IgD-negative memory B cell (primary cell): Measurements from ENCODE around the gene PLCH2. TPM values are rescaled to one million over a fixed set of nuclear protein-coding genes. Genes with fewer than 3 reads are reported as not detected.

Experiments
- H3K27ac Mint-ChIP-seq, 3 donors: one replicate each; pipeline ENCODE4 v1.8.0; 2020 to 2022; ENCODE audit warnings: mild to moderate bottlenecking in 3 of 3, mixed read lengths in 3 of 3, moderate library complexity in 1 of 3
- H3K27me3 Mint-ChIP-seq: one replicate; pipeline ENCODE4 v1.8.0; 2021; ENCODE audit warnings: mixed read lengths
- H3K36me3 Mint-ChIP-seq: one replicate; pipeline ENCODE4 v1.8.0; 2020; ENCODE audit warnings: mild to moderate bottlenecking, mixed read lengths
- H3K4me1 Mint-ChIP-seq, 3 donors: one replicate each; pipeline ENCODE4 v1.8.0; 2020 to 2022; ENCODE audit warnings: mixed read lengths in 3 of 3, mild to moderate bottlenecking in 1 of 3
- H3K4me3 Mint-ChIP-seq, 4 donors: one replicate each; pipeline ENCODE4 v1.8.0; 2020 to 2022; ENCODE audit warnings: mild to moderate bottlenecking in 4 of 4, mixed read lengths in 4 of 4, moderate library complexity in 3 of 4
- H3K9me3 Mint-ChIP-seq, 3 donors: one replicate each; pipeline ENCODE4 v1.8.0; 2020 to 2021; ENCODE audit warnings: mixed read lengths in 3 of 3, mild to moderate bottlenecking in 1 of 3
- polyA plus RNA-seq: library from polyadenylated mRNA; unstranded; fragments of 300-500 nt; fragmentation: Illumina TruSeq; gene quantifications from one replicate; pipeline ENCODE4 v1.2.3, GENCODE V29; 2021

PLCH2 gene
- polyA plus RNA-seq, 1 donor from 2014 or later = 0.66 TPM

- H3K36me3 Mint-ChIP-seq = no peaks in the 10 kb centered on the region
- H3K27ac Mint-ChIP-seq = peak overlapping the region in 1 of 3 donors; percentile 47
- no peaks in the 10 kb centered on the region for H3K9me3 Mint-ChIP-seq
- no peaks in the 10 kb centered on the region for H3K27me3 Mint-ChIP-seq
- H3K4me3 Mint-ChIP-seq = peak overlapping the region in 1 of 4 donors; percentile 94
- peaks cover 13 to 24% (median 14%) of the 10 kb centered on the region in 3 donors for H3K4me1 Mint-ChIP-seq
Measured at GRCh38 chr1:2523191-2523890, 47.3 kb downstream of the PLCH2 start.

GRCh38 chr1:2523891-2524609 is 48.0 kb downstream of the PLCH2 start:
- peak overlapping the region; percentile 65 to 94 (median 85) for H3K4me3 Mint-ChIP-seq
- peaks cover 5% of the 10 kb centered on the region for H3K27me3 Mint-ChIP-seq
- H3K4me1 Mint-ChIP-seq = peaks cover 15 to 28% (median 17%) of the 10 kb centered on the region in 3 donors
- H3K36me3 Mint-ChIP-seq = no peaks in the 10 kb centered on the region
- no peaks in the 10 kb centered on the region for H3K9me3 Mint-ChIP-seq
- H3K27ac Mint-ChIP-seq = no peak overlapping the region

GRCh38 chr1:2525572-2525919 is 49.5 kb downstream of the PLCH2 start:
- peak overlapping the region; percentile 46 to 89 (median 83) for H3K27ac Mint-ChIP-seq
- H3K4me3 Mint-ChIP-seq = peak overlapping the region; percentile 88 to 99 (median 94)
- H3K9me3 Mint-ChIP-seq = no peaks in the 10 kb centered on the region
- H3K36me3 Mint-ChIP-seq = no peaks in the 10 kb centered on the region
- peaks cover 15 to 28% (median 17%) of the 10 kb centered on the region in 3 donors for H3K4me1 Mint-ChIP-seq
- peaks cover 6% of the 10 kb centered on the region for H3K27me3 Mint-ChIP-seq

- Mint-ChIP-seq H3K27ac (peak within 1 kb of the TSS; percentile 89 to 99 (median 95)), H3K9me3 (no peaks in the 10 kb centered on the region), H3K36me3 (no peaks in the 10 kb centered on the region), H3K27me3 (peaks cover 8% of the 10 kb centered on the region), H3K4me1 (peaks cover 16 to 28% (median 17%) of the 10 kb centered on the region in 3 donors), H3K4me3 (peak within 1 kb of the TSS; percentile 94 to 99 (median 97))
Measured at GRCh38 chr1:2525920-2526823, 50.1 kb downstream of the PLCH2 start, which contains the start of gene PANK4. TSS of gene PANK4 (minus strand) at chr1:2526596. CDS start at chr1:2526587, 9 bp downstream.

GRCh38 chr1:2526824-2527555 is 50.9 kb downstream of the PLCH2 start:
- H3K27ac Mint-ChIP-seq = peak overlapping the region; percentile 11 to 99 (median 89)
- no peaks in the 10 kb centered on the region for H3K36me3 Mint-ChIP-seq
- peaks cover 14% of the 10 kb centered on the region for H3K27me3 Mint-ChIP-seq
- H3K4me3 Mint-ChIP-seq = peak overlapping the region; percentile 3 to 99 (median 80)
- H3K9me3 Mint-ChIP-seq = no peaks in the 10 kb centered on the region
- peaks cover 16 to 28% (median 17%) of the 10 kb centered on the region in 3 donors for H3K4me1 Mint-ChIP-seq

GRCh38 chr1:2527556-2527860 is 51.4 kb downstream of the PLCH2 start:
- H3K36me3 Mint-ChIP-seq = no peaks in the 10 kb centered on the region
- H3K9me3 Mint-ChIP-seq = no peaks in the 10 kb centered on the region
- peak overlapping the region in 1 of 4 donors; percentile 94 for H3K4me3 Mint-ChIP-seq
- no peak overlapping the region for H3K27ac Mint-ChIP-seq
- peaks cover 15% of the 10 kb centered on the region for H3K27me3 Mint-ChIP-seq
- H3K4me1 Mint-ChIP-seq = peaks cover 16 to 28% (median 17%) of the 10 kb centered on the region in 3 donors

GRCh38 chr1:2528016-2528415 is 51.9 kb downstream of the PLCH2 start:
- peaks cover 16 to 24% (median 17%) of the 10 kb centered on the region in 3 donors for H3K4me1 Mint-ChIP-seq
- no peak overlapping the region for H3K27ac Mint-ChIP-seq
- H3K36me3 Mint-ChIP-seq = no peaks in the 10 kb centered on the region
- H3K27me3 Mint-ChIP-seq = peaks cover 15% of the 10 kb centered on the region
- H3K9me3 Mint-ChIP-seq = no peaks in the 10 kb centered on the region
- H3K4me3 Mint-ChIP-seq = peak overlapping the region in 1 of 4 donors; percentile 94

- Mint-ChIP-seq H3K4me3 (peak overlapping the region; percentile 79 to 93 (median 86)), H3K27ac (peak overlapping the region in 1 of 3 donors; percentile 87), H3K36me3 (no peaks in the 10 kb centered on the region)
Measured at GRCh38 chr1:2528611-2528965, 52.5 kb downstream of the PLCH2 start.

GRCh38 chr1:2528966-2529783 is 53.1 kb downstream of the PLCH2 start:
- Mint-ChIP-seq H3K4me1 (peaks cover 14 to 18% (median 16%) of the 10 kb centered on the region in 3 donors), H3K27me3 (peaks cover 19% of the 10 kb centered on the region), H3K36me3 (no peaks in the 10 kb centered on the region), H3K27ac (peak overlapping the region in 1 of 3 donors; percentile 87), H3K9me3 (no peaks in the 10 kb centered on the region), H3K4me3 (peak overlapping the region; percentile 79 to 93 (median 86))

More at GRCh38 chr1:2528611-2528965, 52.5 kb downstream of the PLCH2 start:
- Mint-ChIP-seq H3K9me3 (no peaks in the 10 kb centered on the region), H3K27me3 (peaks cover 17% of the 10 kb centered on the region), H3K4me1 (peaks cover 16 to 22% (median 17%) of the 10 kb centered on the region in 3 donors)

- Mint-ChIP-seq H3K27ac (peak within 1 kb of the TSS in 1 of 3 donors; percentile 87), H3K9me3 (no peaks in the 10 kb centered on the region), H3K4me3 (peak within 1 kb of the TSS; percentile 79 to 93 (median 86)), H3K4me1 (peaks cover 6 to 13% (median 8%) of the 10 kb centered on the region in 3 donors), H3K27me3 (peaks cover 19% of the 10 kb centered on the region), H3K36me3 (no peaks in the 10 kb centered on the region)
Measured at GRCh38 chr1:2529784-2530512, 53.9 kb downstream of the PLCH2 start, which contains the start of gene HES5. TSS of gene HES5 (minus strand) at chr1:2530263. CDS start at chr1:2530164, 99 bp downstream.

- Mint-ChIP-seq H3K4me3 (peak overlapping the region in 2 of 4 donors; percentile 12 to 43), H3K27me3 (peaks cover 22% of the 10 kb centered on the region), H3K27ac (no peak overlapping the region), H3K9me3 (no peaks in the 10 kb centered on the region), H3K36me3 (no peaks in the 10 kb centered on the region), H3K4me1 (peaks cover 4 to 11% (median 5%) of the 10 kb centered on the region in 3 donors)
Measured at GRCh38 chr1:2530513-2531361, 54.6 kb downstream of the PLCH2 start.

- no peaks in the 10 kb centered on the region for H3K9me3 Mint-ChIP-seq
- no peaks in the 10 kb centered on the region for H3K36me3 Mint-ChIP-seq
- no peak overlapping the region for H3K27ac Mint-ChIP-seq
- peaks cover 2 to 6% (median 4%) of the 10 kb centered on the region in 3 donors for H3K4me1 Mint-ChIP-seq
- H3K4me3 Mint-ChIP-seq = no peak overlapping the region
- H3K27me3 Mint-ChIP-seq = peaks cover 22% of the 10 kb centered on the region
Measured at GRCh38 chr1:2532485-2533160, 56.5 kb downstream of the PLCH2 start.
